ENCODE data around the gene DSTYK.
A peak's percentile ranks its signal among the peaks of the same experiment; 100 is the strongest.
"Not testable (repeated sequence)": the region's sequence is repeated elsewhere in the genome, so short reads cannot be mapped to it uniquely, and the experiment has no call there.

DSTYK gene

GRCh38 chr1:205171369-205171768 lies 40.1 kb downstream of the DSTYK start:
- no peak for DNase-seq (ENCODE audit: low read depth in 3 of 3)

DNA sequence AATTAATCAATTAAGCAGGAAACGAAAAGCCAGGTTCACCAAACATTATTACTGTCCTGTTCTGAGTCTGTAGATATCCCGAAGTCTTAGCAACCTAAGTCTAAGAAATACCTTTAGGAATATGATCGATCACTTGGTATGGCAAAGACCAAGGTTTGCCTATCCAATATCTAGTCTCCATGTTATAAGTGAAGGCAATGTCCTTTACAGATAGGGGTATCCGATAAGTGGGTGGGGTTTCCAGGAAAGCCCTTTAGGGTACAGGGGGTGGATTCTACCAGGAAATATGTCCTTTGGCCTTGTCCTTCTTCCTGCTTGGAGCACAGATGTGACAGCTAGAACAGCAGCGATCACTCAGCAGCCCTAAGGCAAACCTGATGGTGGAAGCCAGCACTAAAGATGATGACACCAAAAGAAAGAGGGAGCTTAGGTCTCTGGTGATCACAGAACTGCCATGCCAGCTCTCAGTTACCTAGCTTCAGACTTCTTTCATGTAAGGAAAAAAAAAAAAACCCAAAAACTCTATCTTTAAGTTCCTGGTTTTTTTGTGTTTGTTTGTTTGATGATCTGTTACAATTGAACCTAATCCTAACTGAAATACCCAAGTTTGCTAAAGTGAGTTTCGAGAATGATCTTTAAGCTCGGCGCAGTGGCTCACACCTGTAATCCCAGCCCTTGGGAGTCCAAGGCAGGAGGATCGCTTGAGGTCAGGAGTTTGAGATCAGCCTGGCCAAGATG lies 40.8 kb downstream of the DSTYK start:
- DNase-seq (ENCODE audit: low read depth in 3 of 3), result no peak

DNA sequence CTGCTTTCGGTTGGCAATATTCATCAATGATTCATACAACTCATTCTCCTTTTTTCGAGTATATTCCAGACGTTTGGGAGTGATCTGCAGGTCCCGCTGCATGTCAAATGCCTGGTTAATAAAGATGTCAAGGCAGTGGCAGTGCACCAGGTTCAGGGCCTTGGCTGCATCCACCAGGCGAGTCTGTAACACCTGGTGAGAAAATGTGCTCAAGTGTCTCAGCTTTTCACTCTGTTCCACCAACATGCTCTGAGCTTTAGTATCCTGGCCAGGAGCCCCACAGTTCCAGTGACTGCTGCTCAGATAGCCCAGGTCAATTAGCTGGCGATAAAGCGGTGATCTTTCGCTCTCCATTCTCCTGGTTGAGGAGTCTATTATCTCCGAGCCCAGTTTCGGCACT lies 42.3 kb downstream of the DSTYK start:
- DNase-seq (ENCODE audit: low read depth in 3 of 3), result no peak

GRCh38 chr1:205168291-205168690 lies 43.2 kb downstream of the DSTYK start:
- no peak for DNase-seq (ENCODE audit: low read depth in 3 of 3)

DNA sequence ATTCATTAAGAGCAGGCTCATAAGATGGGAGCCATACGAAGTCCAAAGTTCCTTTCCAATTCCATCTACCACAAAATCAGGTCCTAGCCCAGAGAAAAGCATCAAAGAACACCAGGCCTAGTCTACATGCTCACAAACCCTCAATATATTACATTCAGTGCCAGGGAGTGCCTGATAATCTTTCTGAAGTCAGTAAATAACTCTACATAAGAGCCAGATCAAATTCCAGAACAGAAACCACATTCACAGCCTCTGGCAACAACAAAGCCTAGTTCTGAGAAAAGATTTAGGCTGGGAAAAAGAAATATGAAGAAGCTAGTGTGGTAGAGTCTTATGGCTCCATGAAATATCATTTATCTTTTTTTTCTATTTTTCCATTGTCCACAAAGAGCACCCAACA lies 49.2 kb downstream of the DSTYK start:
- DNase-seq (ENCODE audit: low read depth in 3 of 3), result no peak

DNA sequence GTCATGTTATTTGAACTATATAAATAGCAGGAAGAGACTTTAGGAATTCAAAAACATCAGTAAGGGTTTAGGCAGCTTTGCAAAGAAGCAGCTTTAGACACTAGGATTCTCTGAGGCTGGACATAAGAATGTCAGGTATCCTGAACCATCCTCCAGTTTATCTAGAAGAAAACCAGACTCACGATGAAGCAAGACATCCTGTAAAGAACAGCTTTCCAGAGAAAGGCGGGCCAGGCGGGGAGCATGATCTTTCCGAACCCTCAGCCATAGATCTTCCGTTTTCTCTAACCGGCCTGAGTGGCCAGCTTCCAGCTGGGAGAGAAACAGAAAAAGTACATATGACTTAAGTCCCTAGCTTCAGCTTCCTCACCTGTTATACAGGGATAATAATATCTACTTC lies 50.4 kb downstream of the DSTYK start:
- no peak for DNase-seq (ENCODE audit: low read depth in 3 of 3)

DNA sequence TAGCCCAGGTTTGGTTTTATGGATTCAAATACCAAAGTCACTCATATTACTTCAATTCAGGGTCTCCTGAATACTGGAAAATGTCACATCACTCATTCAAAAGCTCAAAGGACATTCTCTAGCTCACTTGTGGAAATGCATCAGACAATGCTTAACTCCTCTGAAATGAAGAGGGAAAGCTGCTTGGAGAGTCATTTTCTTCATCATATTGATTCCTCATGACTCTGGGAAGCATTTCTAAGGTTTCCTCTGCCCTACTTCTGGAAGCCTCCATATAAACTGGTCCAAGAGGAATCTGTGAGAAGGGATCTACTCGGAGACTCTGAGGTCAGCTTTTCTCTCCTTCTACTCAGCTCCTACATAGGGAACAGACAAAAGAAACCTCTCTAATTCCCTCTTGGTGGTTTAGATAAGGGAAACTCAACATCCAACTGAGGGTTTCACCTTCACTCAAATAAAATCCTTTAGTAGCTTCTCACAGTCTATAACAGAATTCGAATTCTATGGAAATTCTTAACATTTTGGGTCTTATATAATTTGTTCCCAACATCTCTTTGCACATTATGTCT lies 53.4 kb downstream of the DSTYK start:
- no peak for DNase-seq (ENCODE audit: low read depth in 3 of 3)

GRCh38 chr1:205155665-205156377 lies 55.7 kb downstream of the DSTYK start:
- DNase-seq (ENCODE audit: low read depth in 3 of 3), result not testable (repeated sequence)

- no peak for DNase-seq (ENCODE audit: low read depth in 3 of 3)
These were observed 59.0 kb downstream of the DSTYK start for GRCh38 chr1:205152505-205152904.

- no peak for DNase-seq (ENCODE audit: low read depth in 3 of 3)
These were observed 60.7 kb downstream of the DSTYK start for GRCh38 chr1:205150651-205151428.

- no peak for DNase-seq (ENCODE audit: low read depth in 3 of 3)
These were observed 64.2 kb downstream of the DSTYK start for GRCh38 chr1:205147191-205147835.

DNA sequence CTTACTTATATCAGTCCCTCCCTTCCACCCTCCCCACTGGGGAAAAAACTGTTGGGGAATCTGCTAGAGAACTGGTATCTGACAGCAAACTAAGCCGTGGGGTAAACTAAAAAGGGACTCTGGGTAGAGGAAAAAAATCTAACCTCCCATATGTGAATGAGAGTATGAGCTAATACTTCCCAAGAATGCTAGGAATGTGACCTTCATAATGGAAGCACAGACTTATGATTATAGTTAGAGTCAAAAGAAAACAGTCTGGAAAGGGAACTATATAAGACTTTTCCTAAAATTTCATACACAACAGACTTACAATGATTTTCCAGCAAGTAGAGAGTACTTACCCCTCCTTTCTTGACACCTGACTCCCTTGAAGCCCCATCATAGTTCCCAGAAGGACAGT lies 66.8 kb downstream of the DSTYK start:
- no peak for DNase-seq (ENCODE audit: low read depth in 3 of 3)

- no peak for DNase-seq (ENCODE audit: low read depth in 3 of 3)
These were observed 67.3 kb downstream of the DSTYK start for GRCh38 chr1:205144046-205144720.

DNA sequence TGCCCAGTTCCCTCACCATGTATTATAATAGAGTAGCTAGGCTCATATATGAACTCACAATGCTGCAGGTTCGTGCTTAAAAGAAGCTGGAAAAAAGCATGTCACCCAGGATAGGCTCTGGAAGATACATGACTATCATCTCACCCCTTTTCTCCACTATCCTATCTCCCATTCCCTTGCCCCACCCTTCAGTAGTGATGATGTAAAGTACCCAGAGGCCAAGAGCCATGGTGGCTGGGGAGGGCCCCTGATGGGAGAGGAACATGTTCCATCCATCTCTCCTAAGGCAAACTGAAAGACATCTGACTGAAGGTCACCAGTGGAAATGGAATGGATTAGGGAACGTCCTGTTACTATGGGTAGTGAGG lies 69.4 kb downstream of the DSTYK start:
- no peak for DNase-seq (ENCODE audit: low read depth in 3 of 3)

DNA sequence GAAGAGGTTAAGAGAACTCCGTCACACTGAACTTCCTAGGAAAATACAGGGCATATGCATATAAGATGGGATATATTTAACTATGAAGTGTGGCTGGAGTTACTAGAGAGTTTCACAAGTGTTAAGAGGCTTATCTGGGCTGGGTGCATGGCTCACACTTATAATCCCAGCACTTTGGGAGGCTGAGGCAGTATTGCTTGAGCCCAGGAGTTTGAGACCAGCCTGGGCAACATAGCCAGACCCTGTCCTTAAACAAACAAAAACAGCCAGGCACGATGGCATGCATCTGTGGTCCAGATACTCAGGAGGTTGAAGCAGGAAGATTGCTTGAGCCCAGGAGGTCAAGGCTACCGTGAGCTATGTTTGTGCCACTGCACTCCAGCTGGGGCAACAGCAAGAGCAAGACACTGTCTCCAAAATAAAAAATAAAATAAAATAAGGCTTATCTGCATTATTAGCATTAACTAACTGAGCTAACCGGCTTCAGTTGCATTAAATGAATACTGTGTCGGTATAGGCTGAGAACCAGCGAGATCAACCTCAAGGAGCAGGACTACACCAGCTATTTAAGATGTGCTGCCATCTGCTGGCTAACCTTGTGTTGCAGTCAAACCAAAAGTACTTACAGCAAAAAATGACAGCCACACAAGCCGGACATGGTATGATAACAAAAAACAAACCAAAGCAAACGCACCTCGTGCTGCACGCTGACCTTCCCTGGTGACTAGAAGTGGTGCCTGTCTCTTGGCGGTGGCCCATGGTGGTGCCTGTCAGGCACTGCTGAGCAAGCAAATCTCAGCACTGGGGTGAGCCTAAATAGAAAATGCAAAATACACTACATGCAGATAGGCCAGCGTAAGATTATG lies 70.0 kb downstream of the DSTYK start:
- DNase-seq (ENCODE audit: low read depth in 3 of 3), result peak; percentile 35 to 38 (median 38)

DNA sequence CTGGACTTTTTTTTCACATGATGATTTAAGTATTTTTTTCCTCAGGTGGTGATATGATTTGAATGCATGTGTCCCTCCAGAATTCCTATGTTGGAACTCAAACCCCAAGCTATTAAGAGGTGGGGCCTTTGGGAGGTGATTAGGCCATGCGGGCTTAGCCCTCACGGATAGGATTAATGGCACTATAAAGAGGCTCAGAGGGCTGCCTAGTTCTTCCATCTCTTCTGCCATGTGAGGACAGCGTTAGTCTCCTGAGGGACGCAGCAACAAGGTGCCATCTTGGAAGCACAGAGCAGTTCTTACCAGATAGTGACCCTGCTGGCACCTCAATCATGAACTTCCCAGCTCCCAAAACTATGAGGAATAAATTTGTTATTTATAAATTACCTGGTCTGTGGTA lies 71.4 kb downstream of the DSTYK start:
- no peak for DNase-seq (ENCODE audit: low read depth in 3 of 3)

- no peak for DNase-seq (ENCODE audit: low read depth in 3 of 3)
These were observed 73.6 kb downstream of the DSTYK start for GRCh38 chr1:205137901-205138300.

DNA sequence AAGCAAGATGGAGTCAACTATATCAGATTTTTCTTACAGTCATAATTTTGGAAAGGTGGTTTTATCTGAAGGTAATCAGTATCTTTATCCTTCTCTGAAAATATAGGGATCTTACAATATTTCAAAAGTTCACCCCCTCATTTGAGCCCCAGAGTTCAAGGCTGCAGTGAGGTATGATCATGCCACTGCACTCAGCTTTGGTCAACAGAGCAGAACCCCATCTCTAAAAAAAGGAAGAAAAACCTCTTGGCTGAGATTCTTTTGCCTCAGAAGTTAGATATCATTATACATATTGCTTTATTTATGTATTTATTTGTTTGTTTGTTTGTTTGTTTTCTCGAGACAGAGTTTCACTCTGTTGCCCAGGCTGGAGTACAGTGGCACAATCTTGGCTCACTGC lies 78.2 kb downstream of the DSTYK start:
- DNase-seq (ENCODE audit: low read depth in 3 of 3), result no peak

DNA sequence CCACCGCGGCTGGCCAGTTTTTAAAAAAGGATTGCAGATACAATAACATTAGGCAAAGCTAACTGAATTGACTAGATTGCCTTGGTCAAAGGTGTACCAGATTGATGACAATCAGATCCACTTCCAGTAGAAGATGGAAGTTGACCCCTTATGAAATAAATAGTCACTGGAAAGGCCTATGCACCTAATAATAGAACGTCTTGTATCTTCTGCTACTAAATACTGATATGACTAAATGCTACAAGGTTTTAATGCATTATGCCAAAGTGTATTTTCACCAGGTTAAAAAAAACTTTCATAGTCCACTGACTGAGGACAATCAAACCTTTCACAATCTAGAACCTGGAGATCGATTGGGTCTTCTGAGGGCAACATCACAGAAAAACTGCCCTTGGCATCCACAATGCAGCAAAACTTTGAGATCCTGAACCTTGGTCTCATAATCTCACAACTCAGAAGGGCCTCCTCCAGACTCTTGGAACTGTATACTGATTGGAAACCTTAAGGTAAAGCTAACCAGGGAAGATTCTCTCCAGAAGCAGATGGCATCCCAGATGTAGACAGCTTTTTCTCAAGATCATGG lies 82.0 kb downstream of the DSTYK start:
- DNase-seq (ENCODE audit: low read depth in 3 of 3), result no peak

GRCh38 chr1:205128050-205128449 lies 83.5 kb downstream of the DSTYK start:
- no peak for DNase-seq (ENCODE audit: low read depth in 3 of 3)

Measured in stimulated activated CD4-positive, alpha-beta T cell treated with anti-CD3 and anti-CD28 coated beads, TNF-alpha, amount 100 ng/mL, for 4 hours (primary cell).